GM23338 (cell line): ENCODE results near the gene FEZF1. TPM values are rescaled to one million over a fixed set of nuclear protein-coding genes. Genes with fewer than 3 reads are reported as not detected.

Experiments used
- ATAC-seq: fragments of 200-7000 bp; cut with Tn5 transposase; 3 replicates; pipeline ENCODE4 v1.9.1; 2020
- DNase-seq: peaks from one replicate; pipeline ENCODE4 v3.0.0-alpha.2; 2015; ENCODE audit warnings: low spot score
- H2AFZ ChIP-seq: fragments of 200-600 bp; sonication (generic); 2 replicates; pipeline ENCODE4 v1.8.0; 2016; ENCODE audit warnings: antibody characterized with exemption, mild to moderate bottlenecking, moderate library complexity
- H3F3A ChIP-seq: fragments of 200-600 bp; sonication (generic); replicated peaks from 2 replicates; pipeline ENCODE4 v1.8.0; 2017; ENCODE audit warnings: antibody characterized with exemption, mixed run types, low read depth
- H3K27ac ChIP-seq: fragments of 200-600 bp; sonication (generic); 2 replicates; pipeline ENCODE4 v1.6.1; 2016; ENCODE audit warnings: low read depth
- H3K27me3 ChIP-seq: fragments of 200-600 bp; sonication (generic); 2 replicates; pipeline ENCODE4 v1.8.0; 2016; ENCODE audit warnings: mild to moderate bottlenecking, mixed run types, moderate library complexity; ENCODE audit not compliant: insufficient read depth
- H3K36me3 ChIP-seq: fragments of 200-600 bp; sonication (generic); 2 replicates; pipeline ENCODE4 v1.8.0; 2016; ENCODE audit warnings: mild to moderate bottlenecking; ENCODE audit not compliant: insufficient read depth
- H3K4me1 ChIP-seq: fragments of 200-600 bp; sonication (generic); 2 replicates; pipeline ENCODE4 v1.8.0; 2016; ENCODE audit warnings: mild to moderate bottlenecking, moderate library complexity; ENCODE audit not compliant: insufficient read depth
- H3K4me2 ChIP-seq: fragments of 200-600 bp; sonication (generic); 2 replicates; pipeline ENCODE4 v1.7.1; 2017; ENCODE audit warnings: mixed run types
- H3K4me3 ChIP-seq: fragments of 200-600 bp; sonication (generic); 2 replicates; pipeline ENCODE4 v1.6.1; 2016; ENCODE audit warnings: mixed run types
- H3K79me2 ChIP-seq: fragments of 200-600 bp; sonication (generic); replicated peaks from 2 replicates; pipeline ENCODE4 v1.8.0; 2017; ENCODE audit warnings: mild to moderate bottlenecking; ENCODE audit not compliant: insufficient read depth
- H3K9me2 ChIP-seq: fragments of 200-600 bp; sonication (generic); 2 replicates; pipeline ENCODE4 v1.8.0; 2017; ENCODE audit not compliant: insufficient read depth
- H4K20me1 ChIP-seq: fragments of 200-600 bp; sonication (generic); replicated peaks from 2 replicates; pipeline ENCODE4 v1.8.0; 2017; ENCODE audit warnings: mild to moderate bottlenecking; ENCODE audit not compliant: insufficient read depth
- H3K27ac Mint-ChIP-seq: 2 replicates; pipeline ENCODE4 v1.8.0; 2020; ENCODE audit warnings: inconsistent platforms, mild to moderate bottlenecking, moderate library complexity, mixed read lengths
- H3K27me3 Mint-ChIP-seq: 3 replicates; pipeline ENCODE4 v1.8.0; 2022; ENCODE audit warnings: low read depth, mild to moderate bottlenecking, moderate library complexity, mixed read lengths, inconsistent platforms; ENCODE audit not compliant: insufficient read depth, poor library complexity
- H3K36me3 Mint-ChIP-seq: 3 replicates; pipeline ENCODE4 v1.8.0; 2021; ENCODE audit warnings: low read depth, mild to moderate bottlenecking, inconsistent platforms, moderate library complexity, mixed read lengths
- H3K4me1 Mint-ChIP-seq: 3 replicates; pipeline ENCODE4 v1.8.0; 2020; ENCODE audit warnings: mild to moderate bottlenecking, inconsistent platforms, mixed read lengths
- H3K4me3 Mint-ChIP-seq: 3 replicates; pipeline ENCODE4 v1.8.0; 2021; ENCODE audit warnings: moderate library complexity, mild to moderate bottlenecking, inconsistent platforms, mixed read lengths
- H3K9me3 Mint-ChIP-seq: 3 replicates; pipeline ENCODE4 v1.8.0; 2020; ENCODE audit warnings: moderate library complexity, mild to moderate bottlenecking, inconsistent platforms, mixed read lengths
- POLR2AphosphoS5 ChIP-seq: IDR thresholded peaks from 2 replicates; pipeline ENCODE4 v1.6.1; 2016; ENCODE audit warnings: antibody characterized with exemption, low read depth
- ZNF331 ChIP-seq: fragments of 250-450 bp; sonication (Bioruptor Pico); IDR thresholded peaks from 2 replicates; pipeline ENCODE4 v1.5.0; 2020; ENCODE audit warnings: low read depth, mild to moderate bottlenecking, moderate library complexity
- ZNF462 ChIP-seq: fragments of 250-450 bp; sonication (Bioruptor Pico); IDR thresholded peaks from 2 replicates; pipeline ENCODE4 v1.5.0; 2020; ENCODE audit warnings: mild to moderate bottlenecking, moderate library complexity
- polyA plus RNA-seq: library from polyadenylated mRNA; unstranded; fragments of >200 nt; fragmentation: Nextera tagmentation; extraction: Ambion mirVana; gene quantifications from 2 replicates; pipeline ENCODE4 v1.2.1, GENCODE V29; 2016
- total RNA-seq: library from RNA; depleted of rRNA; stranded (reverse); fragments of >200 nt; shearing (Covaris generic); gene quantifications from 2 replicates; pipeline ENCODE4 v1.2.3, GENCODE V29; 2014

The FEZF1 gene
- total and polyA plus RNA-seq, 2 experiments from 2014 or later: 1.0 to 2.3 TPM

DNA sequence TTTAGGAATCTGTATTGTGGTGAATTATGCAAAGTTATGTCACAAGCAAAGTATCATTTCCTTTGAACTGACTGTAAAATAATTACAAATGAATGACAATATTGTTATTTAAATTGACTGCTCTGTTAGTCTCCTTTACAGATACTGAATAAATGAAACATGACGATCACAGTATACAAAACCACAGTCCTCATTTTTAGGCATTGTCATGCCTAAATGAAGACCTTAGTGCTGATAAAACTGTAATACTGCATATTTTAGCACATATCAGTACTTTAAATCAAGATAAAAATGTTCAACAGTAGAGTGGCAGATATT is 39.7 kb upstream of the FEZF1 start:
- Histone ChIP-seq H3K4me2 (peak overlapping the region; percentile 7; the same call in 1 of the 2 replicates), H3K36me3 (no peaks in the 10 kb centered on the region), H4K20me1 (no peaks in the 10 kb centered on the region), H3K4me1 (peaks cover 12% of the 10 kb centered on the region), H3K27ac (no peak overlapping the region), H3F3A (no peaks in the 10 kb centered on the region), H2AFZ (no peak overlapping the region), H3K9me2 (no peaks in the 10 kb centered on the region), H3K27me3 (no peaks in the 10 kb centered on the region), H3K4me3 (no peak overlapping the region), H3K79me2 (no peaks in the 10 kb centered on the region)
- no peak for TF ChIP-seq ZNF462
- no peak overlapping the region for H3K27ac Mint-ChIP-seq
- H3K4me1 Mint-ChIP-seq: peaks cover 25% of the 10 kb centered on the region
- DNase-seq (no peak), ATAC-seq (no peak; the same call in 2 of the 3 replicates)
- peaks cover 4% of the 10 kb centered on the region for H3K27me3 Mint-ChIP-seq
- no peak overlapping the region for H3K4me3 Mint-ChIP-seq
- no peaks in the 10 kb centered on the region for H3K36me3 Mint-ChIP-seq
- no peaks in the 10 kb centered on the region for H3K9me3 Mint-ChIP-seq

GRCh38 chr7:122343601-122344302 is 39.2 kb upstream of the FEZF1 start:
- TF ChIP-seq POLR2AphosphoS5: no peak
- no peak for TF ChIP-seq ZNF331 (CRISPR knock-in tag)
- H3K4me2 ChIP-seq: no peak overlapping the region
- no peak overlapping the region for H3K4me3 ChIP-seq
- H3K9me3 Mint-ChIP-seq: no peaks in the 10 kb centered on the region
- H3K27me3 Mint-ChIP-seq: peaks cover 4% of the 10 kb centered on the region
- no peaks in the 10 kb centered on the region for H3F3A ChIP-seq
- no peak overlapping the region; the same call in 1 of the 2 replicates for H3K27ac Mint-ChIP-seq
- H2AFZ ChIP-seq: no peak overlapping the region
- no peak overlapping the region for H3K4me3 Mint-ChIP-seq
- H3K4me1 ChIP-seq: peaks cover 12% of the 10 kb centered on the region
- H3K27ac ChIP-seq: no peak overlapping the region
- H3K4me1 Mint-ChIP-seq: peaks cover 24% of the 10 kb centered on the region
- no peaks in the 10 kb centered on the region for H3K36me3 Mint-ChIP-seq
- no peaks in the 10 kb centered on the region for H4K20me1 ChIP-seq
- no peak for ATAC-seq
- H3K79me2 ChIP-seq: no peaks in the 10 kb centered on the region
- H3K9me2 ChIP-seq: no peaks in the 10 kb centered on the region
- H3K36me3 ChIP-seq: no peaks in the 10 kb centered on the region
- H3K27me3 ChIP-seq: no peaks in the 10 kb centered on the region
- DNase-seq: peak; percentile 14
